Left lung (tissue), 10 donors: ENCODE measurements around the gene PPP1R12B. TPM values are rescaled to one million over a fixed set of nuclear protein-coding genes. Genes with fewer than 3 reads are reported as not detected.
"Not testable (repeated sequence)": the region's sequence is repeated elsewhere in the genome, so short reads cannot be mapped to it uniquely, and the experiment has no call there.

Source experiments
- ATAC-seq: fragments of 200-7000 bp; cut with Tn5 transposase; one replicate; pipeline ENCODE4 v1.9.1; 2020; ENCODE audit warnings: moderate library complexity
- DNase-seq, 4 donors: peaks; one replicate each; pipeline ENCODE4 v3.0.0-alpha.2; 2013 to 2020
- H3K27ac ChIP-seq, 2 donors: fragments of 200-600 bp; sonication (generic) in 1 of 2; one replicate each; pipeline versions ENCODE4 v1.5.0 to v1.8.0; 2020 to 2021
- H3K27me3 ChIP-seq, 2 donors: fragments of 200-600 bp; sonication (generic) in 1 of 2; one replicate each; pipeline versions ENCODE4 v1.5.0 to v1.8.0; 2020 to 2021
- H3K36me3 ChIP-seq, 2 donors: fragments of 200-600 bp; sonication (generic) in 1 of 2; one replicate each; pipeline versions ENCODE4 v1.5.0 to v1.8.0; 2020 to 2021
- H3K4me1 ChIP-seq, 2 donors: fragments of 200-600 bp; one replicate each; pipeline ENCODE4 v1.8.0; 2021
- H3K4me3 ChIP-seq, 2 donors: fragments of 200-600 bp; sonication (generic) in 1 of 2; one replicate each; pipeline versions ENCODE4 v1.5.0 to v1.8.0; 2020 to 2021; ENCODE audit warnings: mild to moderate bottlenecking in 1 of 2
- H3K9me3 ChIP-seq, 2 donors: fragments of 200-600 bp; sonication (generic) in 1 of 2; one replicate each; pipeline versions ENCODE4 v1.5.0 to v1.8.0; 2020 to 2021
- intact Hi-C, 2 donors: fragments of 100-400 bp; cut with DNase I; formaldehyde crosslinking; loops; one replicate each; pipeline versions ENCODE4 v1.11.2 to v1.14.2; 2022
- polyA plus RNA-seq, 6 donors: library from polyadenylated mRNA; unstranded; fragments of 120-200 nt; gene quantifications; one replicate each; pipeline ENCODE4 v1.2.1, GENCODE V29; 2013; ENCODE audit not compliant: insufficient read length in 6 of 6
- total RNA-seq, 2 donors: library from RNA; stranded (reverse); fragmentation: NEBNext Ultra II Directional; extraction: Animal tissue kit (Norgen Biotek cat#: 25700); gene quantifications; one replicate each; pipeline ENCODE4 v1.2.1, GENCODE V29; 2021
- TF ChIP-seq, protein P1 (sequence below), 2 donors: fragments of 200-600 bp; sonication (generic) in 1 of 2; IDR thresholded peaks; one replicate each; pipeline versions ENCODE4 v1.5.0 to v1.8.0; 2021; ENCODE audit warnings: antibody characterized with exemption in 2 of 2
- donor health status: DM: no; HTN: yes; CAD: no.
- donor health status: DM: no; HTN: no; CAD: no.

The PPP1R12B gene
- total and polyA plus RNA-seq, 8 donors: 25.8 to 45.9 (median 30.8) TPM

DNA sequence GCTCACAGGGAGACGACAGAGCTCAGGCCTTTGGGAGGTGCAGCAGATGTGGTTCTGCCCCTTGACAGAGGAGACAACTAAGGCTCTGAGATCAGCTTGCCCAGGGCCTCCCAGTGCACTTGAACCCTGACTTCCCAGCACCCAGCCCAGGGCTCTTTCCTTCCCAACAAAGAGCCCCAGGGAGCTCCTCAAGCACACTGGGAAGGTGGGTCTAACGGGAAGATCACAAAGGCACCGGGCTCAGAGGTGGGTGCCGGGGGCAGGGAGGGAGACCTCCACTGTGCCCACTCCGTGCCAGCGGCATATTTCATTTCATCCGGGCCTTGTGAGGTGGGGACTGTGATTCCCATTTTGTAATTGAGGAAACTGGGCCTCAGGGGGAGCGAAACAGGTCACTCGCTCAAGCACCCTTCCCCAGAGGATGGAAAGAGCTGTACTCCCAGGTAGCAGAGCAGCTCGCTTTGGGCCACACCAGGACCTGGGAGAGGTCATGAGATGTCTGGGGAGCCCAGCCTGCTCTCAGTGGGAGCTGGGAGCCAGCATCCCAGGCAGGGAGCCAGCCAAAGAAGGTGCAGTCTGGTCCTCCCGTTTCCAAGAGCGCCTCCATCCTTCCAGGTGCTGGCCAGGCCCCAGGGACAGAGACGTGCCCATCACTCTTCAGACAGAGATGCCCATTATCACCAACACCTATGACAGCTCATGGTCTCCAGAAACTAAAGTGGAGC lies 279.5 kb downstream of the PPP1R12B start:
- DNase-seq (no peak), ATAC-seq (no peak)
- TF ChIP-seq, protein P1, sequence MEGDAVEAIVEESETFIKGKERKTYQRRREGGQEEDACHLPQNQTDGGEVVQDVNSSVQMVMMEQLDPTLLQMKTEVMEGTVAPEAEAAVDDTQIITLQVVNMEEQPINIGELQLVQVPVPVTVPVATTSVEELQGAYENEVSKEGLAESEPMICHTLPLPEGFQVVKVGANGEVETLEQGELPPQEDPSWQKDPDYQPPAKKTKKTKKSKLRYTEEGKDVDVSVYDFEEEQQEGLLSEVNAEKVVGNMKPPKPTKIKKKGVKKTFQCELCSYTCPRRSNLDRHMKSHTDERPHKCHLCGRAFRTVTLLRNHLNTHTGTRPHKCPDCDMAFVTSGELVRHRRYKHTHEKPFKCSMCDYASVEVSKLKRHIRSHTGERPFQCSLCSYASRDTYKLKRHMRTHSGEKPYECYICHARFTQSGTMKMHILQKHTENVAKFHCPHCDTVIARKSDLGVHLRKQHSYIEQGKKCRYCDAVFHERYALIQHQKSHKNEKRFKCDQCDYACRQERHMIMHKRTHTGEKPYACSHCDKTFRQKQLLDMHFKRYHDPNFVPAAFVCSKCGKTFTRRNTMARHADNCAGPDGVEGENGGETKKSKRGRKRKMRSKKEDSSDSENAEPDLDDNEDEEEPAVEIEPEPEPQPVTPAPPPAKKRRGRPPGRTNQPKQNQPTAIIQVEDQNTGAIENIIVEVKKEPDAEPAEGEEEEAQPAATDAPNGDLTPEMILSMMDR (IDR thresholded peaks at IDR 0.05): no peak
- no peaks in the 10 kb centered on the region for H3K36me3 ChIP-seq
- no peak overlapping the region for H3K27ac ChIP-seq
- peaks cover 0 to 22% of the 10 kb centered on the region in 2 donors for H3K4me1 ChIP-seq
- intact Hi-C loops: no loop called here
- H3K27me3 ChIP-seq: peaks cover 0 to 85% of the 10 kb centered on the region in 2 donors
- H3K9me3 ChIP-seq: no peaks in the 10 kb centered on the region
- H3K4me3 ChIP-seq: no peak overlapping the region

DNA sequence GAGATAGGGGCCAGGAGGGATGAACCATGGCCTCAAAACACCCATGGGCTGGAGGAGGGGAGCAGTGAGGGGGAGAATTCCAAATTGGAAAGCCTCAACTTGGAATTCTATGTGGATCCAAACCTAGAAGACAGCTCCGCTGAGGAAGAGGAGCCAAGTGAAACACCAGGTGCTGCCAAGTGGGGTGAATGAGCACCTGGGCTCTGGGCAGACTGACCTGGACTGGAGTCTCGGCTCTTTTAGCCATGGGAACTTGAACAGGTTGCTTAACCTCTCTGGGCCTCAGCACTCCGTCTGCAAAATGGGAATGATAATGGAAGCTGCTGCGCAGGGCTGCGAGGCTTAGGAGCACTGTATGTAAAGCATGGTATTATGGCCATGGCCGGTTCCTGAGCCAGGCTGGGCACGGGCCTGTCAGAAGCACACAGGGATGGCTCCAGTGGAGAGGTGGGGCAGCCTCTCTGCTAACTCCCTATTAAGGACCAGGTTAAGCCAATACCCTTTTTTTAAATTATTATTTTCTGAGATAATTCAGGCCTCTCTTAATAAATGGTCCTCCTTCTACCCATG lies 280.2 kb downstream of the PPP1R12B start:
- DNase-seq (no peak), ATAC-seq (no peak)
- intact Hi-C loops: no loop called here
- Histone ChIP-seq H3K4me1 (peaks cover 0 to 22% of the 10 kb centered on the region in 2 donors), H3K36me3 (no peaks in the 10 kb centered on the region), H3K9me3 (no peaks in the 10 kb centered on the region), H3K27me3 (peaks cover 0 to 85% of the 10 kb centered on the region in 2 donors), H3K4me3 (no peak overlapping the region), H3K27ac (no peak overlapping the region)
- TF ChIP-seq, protein P1 (IDR thresholded peaks at IDR 0.05): no peak

DNA sequence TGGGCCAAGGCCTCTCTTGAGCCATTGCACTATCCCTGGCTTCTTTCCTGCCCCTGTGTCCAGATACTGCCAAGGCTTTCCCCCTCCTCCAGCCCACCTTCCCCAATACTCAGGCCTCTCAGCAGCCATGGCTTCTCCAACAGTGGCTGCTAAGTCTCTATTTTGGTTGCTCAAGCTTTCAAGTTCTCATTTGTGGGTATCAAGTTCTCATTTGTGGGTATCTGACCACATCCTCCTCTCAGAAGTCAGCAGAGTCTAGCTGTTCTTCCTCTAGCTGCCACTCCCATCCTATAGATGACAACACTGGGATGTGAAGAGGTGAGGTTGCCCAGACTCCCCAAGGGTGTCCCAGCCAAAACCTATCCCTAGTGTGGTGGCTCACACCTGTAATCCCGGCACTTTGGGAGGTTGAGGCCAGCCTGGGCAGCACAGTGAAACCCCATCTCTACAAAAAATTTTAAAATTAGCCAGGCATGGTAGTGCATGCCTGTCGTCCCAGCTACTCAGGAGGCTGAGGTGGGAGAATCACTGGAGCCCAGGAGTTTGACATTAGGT lies 280.8 kb downstream of the PPP1R12B start:
- H3K4me1 ChIP-seq: peaks cover 0 to 22% of the 10 kb centered on the region in 2 donors
- intact Hi-C loops, H3K4me3 ChIP-seq, H3K9me3 ChIP-seq, H3K27ac ChIP-seq, H3K36me3 ChIP-seq: not testable (repeated sequence)
- ATAC-seq: peak; percentile 34
- peak in 1 of 4 donors; percentile 5 for DNase-seq
- peaks cover 0 to 88% of the 10 kb centered on the region in 2 donors for H3K27me3 ChIP-seq

DNA sequence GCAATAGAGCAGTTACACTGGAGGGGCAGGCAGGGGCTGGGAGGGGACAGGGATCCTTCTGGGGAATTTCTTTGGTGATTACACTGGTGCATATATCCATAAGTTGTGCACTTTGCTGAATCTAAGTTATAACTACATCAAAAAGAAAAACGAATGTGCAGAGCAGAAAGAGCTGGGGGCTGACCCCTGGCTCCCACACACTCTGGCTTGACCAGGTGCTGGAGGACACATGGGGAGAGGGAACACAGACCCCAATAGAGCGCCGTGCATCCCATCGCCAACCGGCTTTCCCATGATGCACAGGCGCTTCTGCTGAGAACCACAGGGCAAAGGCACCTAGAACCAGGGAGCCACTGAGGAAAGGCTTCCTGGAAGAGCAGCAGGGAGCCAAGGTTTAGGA lies 281.6 kb downstream of the PPP1R12B start:
- H3K27ac ChIP-seq, intact Hi-C loops, H3K4me3 ChIP-seq, H3K36me3 ChIP-seq, ATAC-seq, H3K9me3 ChIP-seq: not testable (repeated sequence)
- peak in 1 of 4 donors; percentile 20 for DNase-seq
- Histone ChIP-seq H3K27me3 (peaks cover 0 to 96% of the 10 kb centered on the region in 2 donors), H3K4me1 (peaks cover 0 to 22% of the 10 kb centered on the region in 2 donors)

DNA sequence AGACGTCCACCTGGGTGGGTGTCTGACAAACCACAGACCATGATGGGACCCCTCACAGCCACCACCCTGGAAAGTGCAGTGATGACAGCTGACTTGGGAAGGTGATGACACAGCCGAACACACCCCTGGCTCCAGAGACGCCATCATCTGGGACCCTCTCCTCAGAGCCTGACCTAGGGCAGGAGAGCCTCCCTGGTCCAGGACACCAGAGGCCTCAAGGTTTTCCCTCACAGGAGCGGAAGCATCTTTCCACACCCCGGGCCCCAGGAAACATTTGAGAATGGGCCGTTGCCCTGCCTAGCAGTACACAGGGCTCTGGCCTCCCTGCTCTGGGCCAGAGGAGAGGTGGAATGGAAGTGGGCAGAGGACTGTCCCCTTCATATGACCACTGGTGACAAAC lies 282.0 kb downstream of the PPP1R12B start:
- H3K4me3 ChIP-seq: no peak overlapping the region
- no peaks in the 10 kb centered on the region for H3K9me3 ChIP-seq
- ATAC-seq (no peak), DNase-seq (peak in 1 of 4 donors; percentile 33)
- H3K36me3 ChIP-seq: no peaks in the 10 kb centered on the region
- no peak overlapping the region for H3K27ac ChIP-seq
- TF ChIP-seq, protein P1 (IDR thresholded peaks at IDR 0.05): no peak
- peaks cover 0 to 97% of the 10 kb centered on the region in 2 donors for H3K27me3 ChIP-seq
- H3K4me1 ChIP-seq: peaks cover 0 to 20% of the 10 kb centered on the region in 2 donors
- intact Hi-C loops: no loop called here
